Measurements from ENCODE around the gene MBNL1. TPM values are rescaled to one million over a fixed set of nuclear protein-coding genes. Genes with fewer than 3 reads are reported as not detected.

Gene MBNL1
- total RNA-seq, 1 experiment from 2014 or later = 200 TPM

DNA sequence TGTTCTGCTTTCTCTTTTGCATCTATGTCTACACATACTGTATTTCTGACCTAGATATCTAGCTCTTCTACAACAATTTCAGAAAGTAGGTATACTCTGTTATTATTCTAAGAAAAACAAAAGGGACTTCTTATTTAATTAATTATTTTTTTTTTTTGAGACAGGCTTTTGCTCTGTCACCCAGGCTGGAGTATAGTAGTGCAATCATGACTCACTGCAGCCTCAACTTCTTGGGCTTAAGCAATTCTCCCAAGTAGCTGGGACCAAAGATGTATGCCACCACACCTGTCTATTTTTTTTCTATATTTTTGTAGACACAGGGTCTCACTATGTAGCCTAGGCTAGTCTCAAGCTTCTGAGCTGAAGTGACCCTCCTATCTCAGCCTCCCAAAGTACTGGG, 130.6 kb downstream of the MBNL1 start (continued):
- TF ChIP-seq, protein P1, sequence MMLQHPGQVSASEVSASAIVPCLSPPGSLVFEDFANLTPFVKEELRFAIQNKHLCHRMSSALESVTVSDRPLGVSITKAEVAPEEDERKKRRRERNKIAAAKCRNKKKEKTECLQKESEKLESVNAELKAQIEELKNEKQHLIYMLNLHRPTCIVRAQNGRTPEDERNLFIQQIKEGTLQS (IDR thresholded peaks at IDR 0.05) = no peak
- no peak for TF ChIP-seq EZH2phosphoT487 (IDR thresholded peaks at IDR 0.05; ENCODE audit: borderline replicate concordance)
- TF ChIP-seq, protein P2, sequence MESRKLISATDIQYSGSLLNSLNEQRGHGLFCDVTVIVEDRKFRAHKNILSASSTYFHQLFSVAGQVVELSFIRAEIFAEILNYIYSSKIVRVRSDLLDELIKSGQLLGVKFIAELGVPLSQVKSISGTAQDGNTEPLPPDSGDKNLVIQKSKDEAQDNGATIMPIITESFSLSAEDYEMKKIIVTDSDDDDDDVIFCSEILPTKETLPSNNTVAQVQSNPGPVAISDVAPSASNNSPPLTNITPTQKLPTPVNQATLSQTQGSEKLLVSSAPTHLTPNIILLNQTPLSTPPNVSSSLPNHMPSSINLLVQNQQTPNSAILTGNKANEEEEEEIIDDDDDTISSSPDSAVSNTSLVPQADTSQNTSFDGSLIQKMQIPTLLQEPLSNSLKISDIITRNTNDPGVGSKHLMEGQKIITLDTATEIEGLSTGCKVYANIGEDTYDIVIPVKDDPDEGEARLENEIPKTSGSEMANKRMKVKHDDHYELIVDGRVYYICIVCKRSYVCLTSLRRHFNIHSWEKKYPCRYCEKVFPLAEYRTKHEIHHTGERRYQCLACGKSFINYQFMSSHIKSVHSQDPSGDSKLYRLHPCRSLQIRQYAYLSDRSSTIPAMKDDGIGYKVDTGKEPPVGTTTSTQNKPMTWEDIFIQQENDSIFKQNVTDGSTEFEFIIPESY (IDR thresholded peaks at IDR 0.05; ENCODE audit: extremely low read depth, insufficient replicate concordance, low read length) = no peak
- no peak for TF ChIP-seq YY1 (IDR thresholded peaks at IDR 0.05; ENCODE audit: extremely low read depth, insufficient replicate concordance, low read depth, low read length)
- TF ChIP-seq ELF1 (IDR thresholded peaks at IDR 0.05; ENCODE audit: borderline replicate concordance, low read depth) = no peak
- TF ChIP-seq FOSL1 (IDR thresholded peaks at IDR 0.05; ENCODE audit: low read depth) = peak; percentile 51
- no peak for TF ChIP-seq POLR2AphosphoS5 (IDR thresholded peaks at IDR 0.05; ENCODE audit: low read depth, low read length)
- no peak for TF ChIP-seq SRF (IDR thresholded peaks at IDR 0.05; ENCODE audit: low read depth)
- no peak for TF ChIP-seq POLR2A (IDR thresholded peaks at IDR 0.05; ENCODE audit: borderline replicate concordance, extremely low read depth, insufficient read depth, insufficient read length)
- peak; percentile 56 for TF ChIP-seq CEBPB (IDR thresholded peaks at IDR 0.05; ENCODE audit: low read depth)
- no peak for TF ChIP-seq EZH2 (IDR thresholded peaks at IDR 0.05)
- 0 out of 2 replicates have a peak, but pooled peaks have one; percentile 21 for TF ChIP-seq JUND (IDR thresholded peaks at IDR 0.05)
- TF ChIP-seq CBX3 (IDR thresholded peaks at IDR 0.05; ENCODE audit: low read depth) = no peak

GRCh38 chr3:152400887-152401286, 132.2 kb downstream of the MBNL1 start:
- intact Hi-C loops (cut with micrococcal nuclease) = no loop called here
- H3K27me3 ChIP-seq (ENCODE audit: insufficient read depth, low read length) = no peaks in the 10 kb centered on the region
- H3K9me3 ChIP-seq (ENCODE audit: control insufficient read depth in 1 of 2, insufficient read depth in 1 of 2, low read depth in 1 of 2, low read length in 2 of 2) = no peaks in the 10 kb centered on the region
- no peak overlapping the region for H2AFZ ChIP-seq (ENCODE audit: low read depth, low read length, poor library complexity, severe bottlenecking)
- ChIA-PET POLR2A (no interaction called here), CTCF (no interaction called here), RAD21 (ENCODE audit: low non-redundant PET in 1 of 2, low total read pairs in 2 of 2, uncharacterized antibody in 2 of 2, unreplicated experiment in 2 of 2) (no interaction called here)
- no peak overlapping the region for H3K4me3 ChIP-seq (replicated peaks in 1 of 2; ENCODE audit: low read depth in 1 of 2, low read length in 2 of 2)
- no peak for ATAC-seq
- H3K79me2 ChIP-seq (ENCODE audit: insufficient read depth, low read length) = peaks cover 95% of the 10 kb centered on the region
- peaks cover 21 to 32% of the 10 kb centered on the region in 2 experiments for H3K4me1 ChIP-seq (ENCODE audit: control insufficient read depth in 1 of 2, insufficient read depth in 2 of 2, low read length in 2 of 2)
- H3K36me3 ChIP-seq (ENCODE audit: control insufficient read depth in 1 of 2, insufficient read depth in 2 of 2, low read length in 2 of 2) = no peaks in the 10 kb centered on the region
- peaks cover 9% of the 10 kb centered on the region; the same call in 1 of the 2 replicates for H4K20me1 ChIP-seq (ENCODE audit: insufficient read depth)
- no peaks in the 10 kb centered on the region for H3K9me2 ChIP-seq (ENCODE audit: insufficient read depth)
- TF ChIP-seq POLR2A (IDR thresholded peaks at IDR 0.05; ENCODE audit: borderline replicate concordance, extremely low read depth, insufficient read depth, insufficient read length) (no peak), YY1 (IDR thresholded peaks at IDR 0.05; ENCODE audit: extremely low read depth, insufficient replicate concordance, low read depth, low read length) (no peak), CTCF (IDR thresholded peaks at IDR 0.05 in 2 of 3, conservative IDR thresholded peaks at IDR 0.05 in 1 of 3; ENCODE audit: borderline replicate concordance in 1 of 3, insufficient read depth in 1 of 3, low read depth in 2 of 3, low read length in 2 of 3) (no peak), ELF1 (IDR thresholded peaks at IDR 0.05; ENCODE audit: borderline replicate concordance, low read depth) (no peak), EZH2phosphoT487 (IDR thresholded peaks at IDR 0.05; ENCODE audit: borderline replicate concordance) (no peak), RAD21 (IDR thresholded peaks at IDR 0.05; ENCODE audit: low read depth) (no peak), SIN3A (IDR thresholded peaks at IDR 0.05; ENCODE audit: low read depth) (no peak), FOSL1 (IDR thresholded peaks at IDR 0.05; ENCODE audit: low read depth) (no peak), SRF (IDR thresholded peaks at IDR 0.05; ENCODE audit: low read depth) (no peak), CEBPB (IDR thresholded peaks at IDR 0.05; ENCODE audit: low read depth) (no peak)
- TF ChIP-seq, protein P3, sequence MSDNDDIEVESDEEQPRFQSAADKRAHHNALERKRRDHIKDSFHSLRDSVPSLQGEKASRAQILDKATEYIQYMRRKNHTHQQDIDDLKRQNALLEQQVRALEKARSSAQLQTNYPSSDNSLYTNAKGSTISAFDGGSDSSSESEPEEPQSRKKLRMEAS (IDR thresholded peaks at IDR 0.05) = no peak
- H3K9ac ChIP-seq (ENCODE audit: low read length) = no peak overlapping the region
- no peak overlapping the region for H3K4me2 ChIP-seq (ENCODE audit: low read length)
- BruUV-seq (replicated peaks) = no TSS peak
- no peak overlapping the region for H3K27ac ChIP-seq (ENCODE audit: low read depth, low read length)
- no peak for DNase-seq (ENCODE audit: low read depth, low spot score)
